HT1080 (cell line): ENCODE measurements around the gene KRT71. TPM values are rescaled to one million over a fixed set of nuclear protein-coding genes. Genes with fewer than 3 reads are reported as not detected.

Source experiments
- DNase-seq: peaks from one replicate; pipeline ENCODE4 v3.0.0-alpha.2; 2015; ENCODE audit warnings: low read depth
- total RNA-seq: library from RNA; depleted of rRNA; stranded (reverse); fragments of >200 nt; shearing (Covaris generic); gene quantifications from 2 replicates; pipeline ENCODE4 v1.2.3, GENCODE V29; 2014

KRT71 gene
- total RNA-seq, 1 experiment from 2014 or later, result not detected

DNA sequence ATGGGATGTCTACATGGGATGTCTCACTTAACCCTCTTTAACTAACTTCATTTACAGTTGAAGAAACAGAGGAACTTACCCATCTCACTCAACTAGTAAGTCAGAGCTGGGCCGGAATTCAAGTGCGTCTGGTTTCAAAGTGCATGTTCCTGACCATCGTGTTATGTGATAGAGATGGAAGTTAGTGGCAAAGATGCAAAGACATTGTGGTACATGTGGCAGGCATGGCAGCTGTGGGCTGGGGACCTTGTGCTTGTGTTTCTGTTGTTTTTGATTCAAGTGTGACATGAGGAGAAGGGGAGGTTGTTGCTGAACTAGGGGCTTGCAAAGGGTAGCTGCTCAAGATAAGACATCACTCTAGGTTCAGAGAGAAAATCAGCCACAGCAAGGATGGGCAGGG is 23.0 kb upstream of the KRT71 start:
- DNase-seq, result no peak

GRCh38 chr12:52575256-52575655 is 22.3 kb upstream of the KRT71 start:
- DNase-seq, result no peak

DNA sequence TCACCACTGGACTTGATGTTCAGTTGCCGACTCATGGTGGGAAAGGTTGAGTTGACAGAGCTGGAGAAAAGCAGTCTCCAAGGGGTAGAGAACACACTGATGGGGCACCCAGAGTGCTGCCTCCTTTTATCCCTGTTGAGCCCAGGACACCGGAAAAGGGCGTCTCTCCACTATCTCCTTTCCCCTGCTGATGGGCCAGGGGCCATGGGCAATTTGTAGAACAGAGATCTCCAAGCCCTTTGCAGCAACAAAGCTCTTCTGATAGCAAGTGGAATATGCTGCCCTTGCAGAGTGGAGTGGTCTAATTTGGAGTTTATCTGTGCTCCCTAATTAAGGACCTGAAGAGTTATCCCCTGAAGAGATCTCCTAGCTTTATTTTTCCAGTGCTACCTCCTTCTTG is 20.8 kb upstream of the KRT71 start, which contains the start of gene KRT74:
Gene KRT74, minus strand, starts transcription at position 101 of the 400 bp plus-strand sequence. Its CDS starts 66 bp downstream, at position 35.
- DNase-seq, result no peak

DNA sequence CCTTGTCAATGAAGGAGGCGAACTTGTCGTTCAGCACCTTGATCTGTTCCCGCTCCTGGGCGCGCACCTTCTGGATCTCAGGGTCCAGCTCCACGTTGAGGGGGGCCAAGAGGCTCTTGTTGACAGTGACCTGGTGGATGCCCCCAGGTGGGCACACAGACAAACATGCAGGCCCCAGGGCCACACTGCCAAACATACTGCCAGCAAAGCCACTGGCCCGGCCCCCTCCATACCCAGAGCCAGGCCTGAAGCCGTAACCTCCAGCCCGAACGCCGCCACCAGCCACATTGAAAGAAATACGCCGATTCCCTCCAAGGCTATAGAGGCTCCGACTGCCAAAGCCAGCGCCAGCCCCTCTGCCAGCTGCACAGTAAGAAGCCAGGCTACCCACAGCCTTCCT is 20.4 kb upstream of the KRT71 start:
- no peak for DNase-seq

- DNase-seq, result no peak
These were observed 17.6 kb upstream of the KRT71 start for GRCh38 chr12:52570511-52570910.

GRCh38 chr12:52568111-52568510 is 15.2 kb upstream of the KRT71 start:
- DNase-seq, result no peak

- DNase-seq, result no peak
These were observed 13.9 kb upstream of the KRT71 start for GRCh38 chr12:52566847-52567291.

DNA sequence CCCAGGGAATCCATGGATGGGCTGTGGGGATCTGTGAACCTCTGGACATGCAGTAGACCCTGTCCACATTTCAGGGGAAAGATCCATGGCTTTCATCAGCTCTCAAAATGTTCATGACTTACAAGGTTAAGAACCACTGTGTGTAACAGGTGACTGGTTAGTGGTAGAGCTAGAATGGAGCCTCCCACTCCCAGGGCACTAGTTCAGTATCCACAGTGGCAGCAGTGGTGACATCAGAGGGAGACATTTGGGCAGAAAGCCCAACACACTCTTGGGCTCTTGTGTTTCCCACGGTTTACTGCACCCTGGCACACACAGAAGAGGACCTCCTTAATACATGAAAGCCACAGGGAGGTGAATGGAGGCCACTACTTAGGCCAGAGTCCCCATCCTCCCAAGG is 11.6 kb upstream of the KRT71 start:
- no peak for DNase-seq

GRCh38 chr12:52561880-52562449 is 9.0 kb upstream of the KRT71 start:
- DNase-seq, result no peak

DNA sequence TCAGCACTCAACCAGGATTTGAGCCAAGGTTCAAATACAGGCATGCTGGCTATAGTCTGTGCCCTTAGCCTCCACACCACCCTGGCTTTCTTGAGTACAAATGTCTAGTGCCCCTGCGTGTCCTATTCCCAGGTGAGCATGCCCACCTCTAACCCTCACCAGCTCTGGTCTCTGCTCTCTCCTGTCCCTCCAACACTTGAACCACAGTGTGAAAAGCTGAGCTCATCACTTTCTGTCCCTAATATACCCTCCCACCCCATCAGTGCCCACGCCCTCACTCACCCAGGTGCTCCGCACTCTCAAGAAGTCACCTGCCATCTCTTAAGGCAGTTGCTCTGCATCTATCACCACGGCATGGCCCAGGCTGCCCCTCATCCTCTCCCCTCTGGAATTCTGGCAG is 7.0 kb upstream of the KRT71 start:
- no peak for DNase-seq

- DNase-seq, result no peak
These were observed 6.0 kb upstream of the KRT71 start for GRCh38 chr12:52558781-52559445.

GRCh38 chr12:52557476-52557875 is 4.5 kb upstream of the KRT71 start:
- DNase-seq, result no peak

GRCh38 chr12:52555577-52555976 is 2.6 kb upstream of the KRT71 start:
- DNase-seq, result no peak

GRCh38 chr12:52552055-52552454 is 890 bp downstream of the KRT71 start:
- no peak for DNase-seq

DNA sequence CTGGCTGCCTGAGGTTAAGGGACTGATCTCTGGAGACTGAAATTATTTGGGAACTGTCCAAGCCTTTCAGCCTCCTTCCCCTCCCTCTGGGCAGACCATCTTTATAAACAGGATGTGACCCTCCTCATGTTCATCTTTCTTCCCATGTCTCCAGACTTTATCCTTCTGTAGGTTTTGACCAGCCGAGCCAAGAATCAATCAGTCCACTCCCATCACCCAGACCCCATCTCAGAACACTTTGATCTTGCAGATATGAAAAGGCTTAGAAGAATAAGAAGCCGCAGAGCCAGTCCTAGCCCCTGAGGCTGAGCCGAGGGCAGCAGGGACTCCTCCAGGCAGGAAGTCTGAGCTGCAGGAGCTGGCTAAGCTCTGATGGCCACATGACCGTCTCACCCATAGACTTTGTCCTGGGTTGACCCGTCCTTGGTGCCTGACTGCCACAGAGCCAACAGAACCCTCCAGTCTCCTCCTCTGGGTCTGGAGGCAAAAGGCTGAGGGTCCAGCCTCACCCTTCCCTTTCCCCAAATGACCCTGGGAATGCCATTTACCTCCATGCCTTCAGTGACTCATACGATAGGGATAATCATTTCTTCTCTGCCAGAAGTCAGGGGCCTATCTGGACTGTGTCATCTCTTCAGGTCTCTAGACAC is 1.6 kb downstream of the KRT71 start:
- no peak for DNase-seq

DNA sequence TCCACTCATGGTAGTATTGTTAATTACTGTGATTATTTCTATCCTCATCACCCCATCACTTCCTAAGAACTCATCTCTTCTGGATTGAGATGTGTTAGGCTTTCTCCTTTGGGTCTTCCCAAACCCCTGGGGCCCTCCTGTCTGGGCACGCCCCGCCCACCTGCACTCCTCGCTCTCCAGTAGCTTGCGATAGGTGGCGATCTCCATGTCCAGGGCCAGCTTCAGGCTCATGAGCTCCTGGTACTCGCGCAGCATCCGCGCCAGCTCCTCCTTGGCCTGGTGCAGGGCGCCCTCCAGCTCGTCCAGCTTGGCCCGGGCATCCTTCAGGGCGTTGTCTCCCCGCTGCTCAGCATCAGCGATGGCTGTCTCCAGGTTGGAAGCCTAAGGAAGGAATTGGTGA is 6.8 kb downstream of the KRT71 start:
- no peak for DNase-seq

- peak; percentile 29 for DNase-seq
These were observed 8.7 kb downstream of the KRT71 start for GRCh38 chr12:52543985-52544883.

- DNase-seq, result no peak
These were observed 10.1 kb downstream of the KRT71 start for GRCh38 chr12:52542785-52543318.

DNA sequence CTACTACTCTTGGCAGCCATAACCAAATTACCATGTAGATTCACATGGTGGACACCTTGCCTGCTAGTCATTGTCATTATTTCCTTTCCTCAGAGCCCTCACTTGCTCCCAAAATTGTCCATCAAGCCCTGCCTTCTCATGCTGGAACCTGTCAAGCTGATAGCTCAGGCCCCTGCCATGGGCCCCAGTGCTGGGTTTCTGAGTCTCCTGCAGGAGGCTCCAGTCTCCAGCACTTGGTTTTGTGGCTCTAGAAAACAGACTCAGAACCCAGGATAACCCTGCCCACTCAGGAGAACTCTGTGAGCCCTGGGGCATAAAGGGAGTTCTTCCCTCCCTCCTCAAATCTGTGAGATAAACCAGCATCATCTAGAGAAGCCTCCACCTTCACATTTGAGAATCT is 10.8 kb downstream of the KRT71 start:
- DNase-seq, result no peak

GRCh38 chr12:52541709-52542108 is 11.2 kb downstream of the KRT71 start:
- DNase-seq, result no peak

- no peak for DNase-seq
These were observed 12.4 kb downstream of the KRT71 start for GRCh38 chr12:52540531-52540930.

DNA sequence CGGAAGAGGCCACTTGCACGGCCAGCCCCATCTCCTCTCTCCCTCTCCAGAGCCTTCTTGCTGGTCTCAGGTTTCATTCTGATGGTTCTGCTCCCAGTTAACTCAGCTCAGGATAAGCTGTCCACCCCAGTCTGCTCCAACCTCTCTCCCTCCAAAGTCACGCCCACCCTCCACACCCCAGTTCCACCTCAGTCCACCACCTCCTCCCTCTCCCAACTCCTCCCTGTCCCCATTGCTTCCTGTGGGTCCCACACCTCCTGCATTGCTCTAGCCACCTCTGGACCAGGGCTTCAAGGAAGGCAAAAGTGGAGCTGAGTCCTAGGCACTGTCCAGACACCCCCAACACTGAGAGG is 13.1 kb downstream of the KRT71 start:
- DNase-seq, result no peak
